ENCODE results near the gene TBC1D24.
"Not testable (repeated sequence)": the region's sequence is repeated elsewhere in the genome, so short reads cannot be mapped to it uniquely, and the experiment has no call there.

The TBC1D24 gene

DNA sequence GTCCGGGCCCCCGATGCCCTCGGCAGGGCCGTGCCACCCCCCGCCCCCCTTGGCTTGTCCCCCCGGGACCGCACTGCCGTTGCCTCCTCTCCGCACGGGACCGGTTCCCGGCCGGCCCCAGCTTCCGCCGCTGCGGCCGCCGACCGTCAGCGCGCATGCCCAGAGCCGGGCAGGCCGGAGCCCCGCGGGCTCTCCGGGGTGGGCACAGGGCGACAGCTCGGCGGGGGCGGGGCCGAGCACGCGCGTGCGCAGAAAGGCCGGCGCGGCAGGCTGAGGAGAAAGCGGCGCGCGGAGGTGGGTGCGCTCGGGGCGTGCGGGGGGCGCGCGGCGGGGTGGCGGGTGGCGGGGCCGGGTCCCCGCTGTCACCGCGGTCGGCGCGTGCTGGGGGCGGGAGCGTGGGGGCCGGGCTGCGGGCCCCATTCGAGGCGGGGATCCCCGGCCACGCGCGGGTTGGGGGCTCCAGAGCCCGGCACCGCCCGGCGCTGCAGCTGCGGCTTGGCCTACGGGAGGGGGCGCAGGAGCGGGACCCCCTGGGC lies at the start of gene TBC1D24:
Gene TBC1D24 (plus strand): TSS at position 251 of the 536 bp plus-strand sequence. CDS start 21,022 bp downstream, outside the sequence.
- peak; percentile 78 to 85 for DNase-seq

DNA sequence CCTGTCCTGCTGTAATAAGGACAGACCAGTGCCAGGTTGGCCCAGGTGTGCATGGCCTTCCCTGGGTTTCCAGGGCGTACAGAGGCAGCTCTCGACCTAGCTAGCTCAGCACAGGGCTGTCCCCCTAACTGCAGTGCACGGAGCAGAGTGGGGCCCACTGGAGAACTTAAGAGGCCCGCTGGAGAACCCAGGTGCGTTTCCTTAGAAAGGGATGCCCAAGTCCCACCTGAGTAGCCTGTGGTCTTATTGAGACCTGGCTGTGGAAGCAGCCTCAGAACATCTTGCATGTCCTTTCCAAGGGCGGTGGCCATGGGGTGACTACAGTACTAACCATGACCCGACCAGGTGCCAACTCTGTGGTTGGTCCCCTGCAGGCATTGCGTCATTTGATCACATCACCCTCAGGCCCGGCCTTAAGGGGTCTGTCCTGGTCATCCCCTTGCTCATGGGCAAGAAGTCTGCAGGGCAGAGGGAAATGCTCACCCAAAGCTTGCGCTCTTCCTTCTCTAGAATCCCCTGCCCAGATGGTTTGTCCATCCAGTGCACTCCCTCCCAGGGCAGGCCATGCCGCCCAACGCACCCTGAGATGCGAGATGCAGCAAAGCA lies 49.0 kb upstream of the TBC1D24 start:
- DNase-seq = no peak

DNA sequence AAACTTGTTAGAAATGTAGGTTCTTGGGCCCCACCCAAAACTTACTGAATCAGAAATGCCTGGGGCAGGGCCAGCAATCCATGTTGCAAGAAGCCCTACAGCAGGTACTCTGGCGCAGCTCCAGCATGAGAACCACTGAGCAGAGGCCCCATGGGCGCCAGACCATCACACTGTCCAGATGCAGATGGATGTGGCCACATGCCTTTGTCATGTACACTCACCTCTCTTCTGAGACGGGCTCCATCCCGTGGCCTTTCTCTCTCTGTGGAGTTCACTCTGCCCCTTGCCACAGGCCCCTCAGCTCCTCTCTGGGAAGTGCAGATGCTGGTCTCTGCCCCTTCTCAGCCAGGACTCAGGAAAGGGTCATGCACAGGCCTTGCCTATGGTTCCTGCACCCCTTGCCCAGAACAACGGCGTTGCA lies 48.0 kb upstream of the TBC1D24 start:
- no peak for DNase-seq

DNA sequence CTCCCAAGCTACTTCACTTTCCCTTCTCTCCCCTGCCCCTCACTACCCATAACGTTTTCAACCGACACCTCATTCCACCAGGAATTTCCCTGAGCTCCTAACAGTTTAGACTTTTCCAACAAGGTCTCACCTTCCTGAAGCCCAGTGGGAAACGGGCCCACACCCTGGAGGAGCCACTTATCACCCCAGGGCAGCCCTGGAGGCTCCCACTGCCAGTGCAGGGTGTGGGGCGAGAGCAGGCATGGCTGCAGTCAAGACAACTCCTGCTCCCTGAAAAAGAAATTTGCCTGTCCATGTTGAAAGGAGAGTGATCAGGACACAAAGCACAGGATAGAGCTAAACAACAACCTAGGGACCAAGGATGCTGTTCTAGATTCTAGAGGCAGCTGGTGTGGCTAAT lies 47.4 kb upstream of the TBC1D24 start:
- no peak for DNase-seq

DNA sequence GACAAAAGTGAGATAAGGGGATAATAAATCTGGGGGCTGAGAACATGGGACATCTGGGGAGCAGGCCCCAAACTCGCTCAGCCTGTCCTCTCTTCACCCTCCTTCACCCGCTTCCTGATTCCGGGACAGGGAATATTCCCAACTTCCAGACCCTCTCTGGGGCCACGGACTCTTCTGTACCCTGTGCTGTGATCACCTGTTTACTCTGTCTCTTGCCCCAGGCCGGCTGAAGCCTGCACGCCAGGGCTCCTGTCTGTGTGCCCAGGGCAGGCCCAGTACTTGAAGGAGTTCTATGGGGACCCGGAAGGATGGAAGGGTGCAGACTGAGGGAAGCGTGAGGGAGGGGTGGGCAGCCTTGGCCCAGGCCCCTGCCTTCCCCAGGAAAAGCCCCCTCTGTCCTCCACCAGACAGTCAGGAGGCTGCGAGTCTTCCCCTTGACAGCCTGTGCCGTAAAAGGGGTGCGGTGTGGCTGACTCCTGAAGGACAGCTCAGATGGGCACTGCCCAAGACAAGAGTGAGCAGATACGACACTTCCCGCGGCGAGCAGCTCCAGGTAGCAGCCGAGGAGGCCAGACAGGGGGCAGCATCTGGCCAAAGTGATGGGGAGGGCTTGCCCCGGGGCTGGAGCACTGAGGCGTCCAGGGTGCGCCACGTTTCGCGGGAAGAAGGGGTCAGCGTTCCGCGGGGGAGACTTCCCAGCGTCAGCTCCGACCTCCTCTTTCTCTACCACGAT lies 46.7 kb upstream of the TBC1D24 start:
- no peak for DNase-seq

DNA sequence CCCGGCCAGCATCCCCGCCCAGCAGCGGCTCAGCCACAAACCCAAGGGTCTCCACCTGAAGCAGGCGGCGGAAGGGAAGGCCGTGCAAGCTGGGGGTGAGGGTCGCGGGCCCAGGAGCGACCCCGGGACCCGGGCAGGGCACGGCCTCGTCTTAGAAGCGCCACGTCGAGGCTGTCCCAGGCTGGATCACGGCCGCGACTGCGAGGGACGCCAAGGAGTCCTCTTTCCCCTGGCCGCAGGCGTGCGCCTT lies 46.2 kb upstream of the TBC1D24 start:
- DNase-seq = no peak

DNA sequence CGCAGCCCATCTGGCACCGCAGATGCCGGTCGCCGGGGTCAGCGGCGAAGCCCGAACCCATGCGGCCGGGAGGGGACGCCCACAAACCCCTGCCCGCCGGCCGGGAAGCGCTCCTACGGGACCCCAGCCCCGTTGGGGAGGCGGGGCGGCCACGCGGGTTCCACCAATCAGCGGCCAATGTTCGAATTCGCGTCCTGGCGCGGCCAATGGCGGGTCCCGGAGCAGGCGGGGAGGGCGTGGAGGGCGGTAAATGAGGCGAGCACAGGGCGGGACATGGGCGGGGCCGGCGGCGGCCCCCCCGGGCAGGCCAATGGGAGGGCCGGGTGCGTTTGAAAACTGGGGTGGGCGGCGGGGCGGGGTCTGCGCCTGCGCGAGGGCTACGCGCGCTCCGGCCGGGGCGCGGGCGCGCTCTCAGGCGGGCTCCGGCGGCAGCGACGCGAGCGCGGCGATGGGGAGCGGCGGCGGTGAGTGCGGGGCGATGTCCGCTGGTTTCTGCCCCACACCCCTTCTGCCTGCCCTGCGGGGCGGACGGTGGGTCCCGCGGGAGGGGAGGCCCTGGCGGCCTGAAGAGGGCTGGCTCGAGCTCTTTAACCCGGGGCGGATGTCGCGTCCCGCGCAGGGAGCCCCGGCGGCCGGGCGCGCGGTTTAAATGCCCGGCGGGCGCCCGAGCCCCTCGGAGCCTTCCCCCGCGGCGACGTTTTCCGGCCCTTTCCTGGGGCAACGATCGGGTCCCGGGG lies 45.7 kb upstream of the TBC1D24 start, which contains the start of gene CCNF:
Gene CCNF (plus strand): TSS at position 414 of the 737 bp plus-strand sequence. CDS start 35 bp downstream, at position 449.
- DNase-seq = peak; percentile 95 to 97

DNA sequence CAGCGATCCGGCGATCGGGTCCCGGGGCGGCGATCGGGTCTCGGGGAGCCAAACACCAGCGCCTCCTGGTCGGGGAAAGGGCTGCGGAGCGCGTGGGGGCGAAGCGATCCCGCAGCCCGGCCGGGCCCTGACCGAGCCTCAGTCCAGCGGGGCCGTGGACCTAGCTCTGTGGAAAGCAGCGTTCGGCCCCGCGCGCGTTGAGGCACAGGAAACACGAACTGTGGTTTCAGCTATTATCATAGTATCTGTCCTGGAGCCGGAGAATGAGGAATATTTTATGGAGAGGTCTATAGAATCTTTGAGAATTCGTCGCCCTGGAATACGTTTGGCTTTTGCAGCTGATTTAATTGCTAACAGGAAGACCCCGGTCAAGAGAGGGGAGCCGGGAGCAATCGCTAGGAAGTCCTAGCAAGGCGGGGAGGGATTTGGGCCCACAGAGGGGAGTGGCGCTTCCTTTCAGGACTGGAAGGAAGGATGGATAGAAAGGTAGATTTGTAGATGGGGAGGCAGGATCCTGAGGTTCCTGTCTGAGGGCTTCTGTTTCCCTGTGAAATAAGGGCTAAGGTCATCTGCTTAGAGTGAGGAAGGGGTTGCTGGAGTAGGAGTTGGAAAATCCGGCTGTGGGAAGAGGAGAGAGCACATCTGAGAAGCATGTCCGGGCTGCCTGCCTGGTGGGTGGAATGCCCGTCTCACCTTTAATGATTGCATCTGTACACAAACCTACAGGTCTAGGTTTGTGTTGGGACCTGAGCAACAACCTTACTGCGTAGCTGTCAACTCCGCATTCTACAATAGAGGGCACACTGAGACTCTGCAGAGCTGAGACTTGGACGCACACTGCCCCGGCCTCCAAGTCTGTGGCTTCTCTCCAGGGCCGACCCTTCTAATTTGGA lies 44.9 kb upstream of the TBC1D24 start:
- DNase-seq = no peak

DNA sequence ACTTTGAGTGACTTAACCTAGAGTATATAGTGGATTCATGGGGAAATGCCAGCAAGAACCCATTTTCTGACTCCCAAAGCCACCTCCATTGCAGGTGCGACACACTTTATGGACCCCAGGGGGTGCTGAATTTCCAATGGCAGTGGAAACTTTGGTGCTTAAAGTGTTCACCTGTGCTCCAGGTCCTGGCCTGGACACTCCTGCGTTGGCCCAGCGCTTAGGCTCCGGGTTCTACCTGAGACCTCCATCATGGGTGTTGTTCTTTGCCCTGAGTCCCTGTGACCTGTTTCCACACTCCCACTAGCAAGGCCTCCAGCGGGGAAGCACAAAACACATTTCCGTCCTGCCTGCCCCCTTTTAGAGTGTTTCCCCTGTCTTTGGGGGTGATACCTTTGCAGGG lies 42.6 kb upstream of the TBC1D24 start:
- no peak for DNase-seq

DNA sequence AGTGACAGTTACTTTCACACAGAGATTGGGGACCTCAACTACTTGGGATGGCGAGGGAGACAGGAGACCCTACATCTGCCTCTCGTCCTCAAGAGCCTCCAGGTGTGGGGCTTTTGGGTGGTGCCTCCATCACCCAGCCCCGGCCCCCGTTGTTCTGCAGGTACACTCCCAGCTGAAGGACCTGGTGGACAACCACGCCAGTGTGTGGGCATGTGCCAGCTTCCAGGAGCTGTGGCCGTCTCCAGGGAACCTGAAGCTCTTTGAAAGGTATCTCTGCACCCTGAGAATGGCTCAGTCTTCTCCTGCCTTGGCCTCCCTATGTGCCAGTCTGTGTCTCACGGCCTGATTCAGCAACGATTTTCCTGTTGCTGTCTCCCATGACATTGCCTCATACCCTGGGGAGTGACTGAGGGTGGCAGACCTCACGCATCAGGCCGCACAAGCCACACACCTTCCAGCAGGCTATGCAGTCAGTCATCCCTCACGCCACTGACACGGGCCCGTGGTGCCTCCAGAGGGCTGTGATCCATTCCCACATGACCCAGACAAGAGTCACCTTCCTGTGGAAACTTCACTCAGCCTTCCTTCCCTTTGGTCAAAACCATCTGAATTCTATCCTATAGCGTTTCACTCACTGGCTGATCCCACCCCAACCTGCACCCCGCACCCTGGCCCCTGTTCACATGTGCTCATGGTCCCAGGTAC lies 42.0 kb upstream of the TBC1D24 start:
- no peak for DNase-seq

DNA sequence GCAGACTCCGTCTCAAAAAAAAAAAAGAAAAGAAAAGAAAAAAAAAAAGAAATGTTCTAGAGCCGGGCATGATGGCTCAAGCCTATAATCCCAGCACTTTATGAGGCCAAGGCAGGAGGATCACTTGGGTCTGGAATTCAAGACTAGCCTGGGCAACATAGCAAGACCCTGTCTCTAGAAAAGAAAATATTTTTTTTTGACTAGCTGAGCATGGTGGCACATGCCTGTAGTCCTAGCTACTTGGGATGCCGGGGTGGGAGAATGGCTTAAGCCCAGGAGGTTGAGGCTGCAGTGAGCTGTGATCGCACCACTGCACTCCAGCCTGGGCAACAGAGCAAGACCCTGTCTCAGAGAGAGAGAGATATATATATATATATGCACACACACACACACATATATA lies 39.7 kb upstream of the TBC1D24 start:
- not testable (repeated sequence) for DNase-seq

DNA sequence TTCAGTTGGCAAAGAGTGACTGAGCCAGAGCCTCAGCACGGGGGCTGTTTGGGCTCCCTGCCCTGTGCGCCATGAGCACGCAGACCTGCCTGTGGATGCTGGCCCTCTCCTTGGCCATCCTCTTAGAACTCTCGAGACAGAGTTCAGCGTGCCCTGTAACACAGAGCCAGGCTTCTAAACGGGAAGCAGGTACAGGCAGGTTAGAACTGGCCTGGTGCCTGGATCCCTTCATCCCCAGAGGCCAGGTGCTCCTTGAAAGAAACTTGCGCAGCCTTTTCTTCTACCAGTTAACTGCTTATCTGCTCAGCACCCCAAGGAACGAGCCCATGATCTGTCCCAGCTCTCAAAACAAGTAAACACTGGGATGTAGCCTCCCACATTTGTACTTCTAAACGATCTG lies 38.8 kb upstream of the TBC1D24 start:
- no peak for DNase-seq

DNA sequence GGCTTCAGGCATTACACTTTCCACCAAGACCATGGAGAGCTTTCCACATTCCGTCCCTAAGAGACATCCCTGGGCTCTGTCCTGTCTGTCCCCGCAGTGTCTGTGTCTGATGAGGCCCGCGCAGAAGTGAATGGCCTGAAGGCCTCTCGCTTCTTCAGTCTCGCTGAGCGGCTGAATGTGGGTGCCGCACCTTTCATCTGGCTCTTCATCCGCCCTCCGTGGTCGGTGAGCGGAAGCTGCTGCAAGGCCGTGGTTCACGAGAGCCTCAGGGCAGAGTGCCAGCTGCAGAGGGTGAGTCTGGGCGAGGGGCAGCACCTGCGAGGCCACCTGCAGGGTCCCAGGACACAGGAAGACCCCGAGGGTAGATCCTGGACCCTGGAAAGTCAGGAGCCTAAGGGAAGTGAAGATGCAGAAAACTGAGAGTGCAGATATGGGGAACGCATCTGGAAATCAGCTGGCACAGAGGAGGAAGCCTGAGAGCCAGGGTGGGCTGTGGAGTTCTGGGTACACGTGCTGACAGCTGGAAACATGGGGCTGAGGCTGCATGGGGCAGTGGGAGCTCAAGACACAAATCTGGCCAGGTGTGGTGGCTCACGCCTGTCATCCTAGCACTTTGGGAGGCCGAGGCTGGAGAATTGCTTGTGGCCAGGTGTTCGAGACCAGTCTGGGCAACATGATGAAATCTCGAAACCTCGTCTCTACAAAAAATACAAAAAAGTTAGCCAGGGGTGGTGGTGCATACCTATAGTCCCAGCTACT lies 37.7 kb upstream of the TBC1D24 start:
- DNase-seq = no peak

DNA sequence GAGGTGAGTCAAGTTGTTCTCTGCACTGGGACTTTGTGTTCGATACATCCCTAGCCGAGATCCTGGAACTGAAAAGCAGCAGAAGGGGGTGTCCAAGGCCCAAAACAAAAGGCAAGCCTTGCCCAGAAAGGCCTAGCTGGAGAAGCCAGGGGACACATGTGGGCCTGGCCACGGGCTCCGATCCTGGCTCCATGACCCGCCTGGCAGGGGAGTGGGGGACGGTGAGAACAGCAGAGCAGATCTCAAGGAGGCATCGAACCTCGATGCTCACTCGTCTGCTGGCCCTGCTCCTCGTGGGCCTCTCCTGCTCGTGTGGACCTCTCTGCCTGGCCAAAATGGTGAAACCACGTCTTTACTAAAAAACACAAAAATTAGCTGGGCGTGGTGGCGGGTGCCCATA lies 36.8 kb upstream of the TBC1D24 start:
- DNase-seq = no peak

DNA sequence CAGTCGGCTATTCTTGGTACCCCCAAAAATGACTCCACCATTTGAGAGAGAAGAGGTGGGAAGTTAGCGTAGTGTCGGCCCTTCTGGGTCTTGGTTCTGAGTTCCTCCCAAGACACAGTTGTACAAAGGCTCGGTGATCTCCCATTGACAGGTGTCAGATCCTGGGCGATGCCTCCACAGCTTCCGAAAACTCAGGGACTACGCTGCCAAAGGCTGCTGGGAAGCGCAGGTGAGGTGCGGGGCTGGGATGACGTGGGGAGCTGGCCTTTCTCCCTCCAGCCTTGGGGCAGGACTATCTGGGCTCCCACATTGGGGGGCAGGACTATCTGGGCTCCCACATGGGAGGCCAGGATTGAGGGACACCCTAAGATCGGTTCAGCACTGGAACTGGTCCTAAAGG lies 35.3 kb upstream of the TBC1D24 start:
- no peak for DNase-seq

DNA sequence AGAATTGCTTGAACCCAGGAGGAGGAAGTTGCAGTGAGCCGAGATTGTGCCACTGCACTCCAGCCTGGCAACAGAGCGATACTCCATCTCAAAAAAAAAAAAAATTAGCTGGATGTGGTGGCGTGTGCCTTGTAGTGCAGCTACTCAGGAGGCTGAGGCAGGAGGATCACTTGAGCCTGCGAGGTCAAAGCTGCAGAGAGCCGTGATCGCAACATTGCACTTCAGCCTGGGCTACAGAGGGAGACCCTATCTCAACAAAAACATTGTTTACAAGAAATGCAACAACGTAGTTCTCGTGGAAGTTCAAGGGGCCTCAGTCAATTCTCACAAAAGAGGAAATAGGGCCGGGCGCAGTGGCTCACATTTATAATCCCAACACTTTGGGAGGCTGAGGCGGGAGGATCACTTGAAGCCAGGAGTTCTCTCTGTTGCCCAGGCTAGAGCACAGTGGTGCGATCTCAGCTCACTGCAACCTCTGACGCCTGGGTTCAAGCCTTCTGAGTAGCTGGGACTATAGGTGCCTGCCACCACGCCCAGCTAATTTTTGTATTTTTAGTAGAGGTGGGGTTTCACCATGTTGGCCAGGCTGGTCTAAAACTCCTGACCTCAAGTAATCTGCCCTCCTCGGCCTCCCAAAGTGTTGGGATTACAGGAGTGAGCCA lies 33.7 kb upstream of the TBC1D24 start:
- not testable (repeated sequence) for DNase-seq

DNA sequence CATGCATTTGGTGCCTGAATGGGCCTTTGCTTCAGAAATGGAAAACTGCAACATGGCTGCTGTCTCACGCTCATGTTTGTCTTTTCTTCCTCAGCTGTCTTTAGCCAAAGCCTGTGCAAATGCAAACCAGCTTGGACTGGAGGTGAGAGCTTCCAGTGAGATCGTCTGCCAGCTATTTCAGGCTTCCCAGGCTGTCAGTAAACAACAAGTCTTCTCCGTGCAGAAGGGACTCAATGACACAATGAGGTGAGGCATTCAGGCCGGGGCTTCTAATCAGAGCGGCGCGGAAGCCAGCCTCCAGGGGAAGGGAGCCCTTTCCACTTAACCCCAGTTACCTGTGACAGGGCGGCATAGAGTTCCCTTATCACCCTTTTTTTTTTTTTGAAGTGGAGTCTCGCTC lies 31.4 kb upstream of the TBC1D24 start:
- DNase-seq = no peak

DNA sequence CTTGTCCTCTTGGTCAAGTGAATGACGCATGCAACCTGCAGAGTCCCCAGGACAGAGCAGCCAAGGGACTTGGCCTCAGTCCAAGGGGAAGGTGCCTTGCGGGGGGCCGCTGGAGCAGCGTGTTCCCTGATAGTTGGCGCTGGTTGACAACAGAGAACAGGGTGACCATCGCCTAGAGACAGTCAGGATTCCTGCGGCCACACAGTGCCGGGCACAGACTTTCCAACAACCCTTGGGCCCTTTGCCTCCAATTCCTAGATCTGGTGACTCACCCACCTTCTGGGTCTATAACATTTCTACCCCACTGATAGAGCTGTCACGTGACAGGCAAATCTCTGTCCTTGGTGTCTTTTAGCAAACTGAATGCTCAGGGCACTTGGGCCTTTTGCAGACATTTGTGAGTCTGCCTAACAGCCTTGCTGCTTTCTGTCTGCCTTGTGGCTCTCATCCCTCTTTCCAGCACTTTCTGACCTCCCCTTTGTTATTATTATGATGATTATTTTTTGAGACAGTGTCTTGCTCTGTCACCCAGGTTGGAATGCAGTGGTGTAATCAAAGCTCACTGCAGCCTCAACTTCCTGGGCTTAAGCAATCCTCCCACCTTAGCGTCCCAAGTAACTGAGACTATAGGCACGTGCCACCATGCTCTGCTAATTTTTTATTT lies 26.9 kb upstream of the TBC1D24 start:
- DNase-seq = no peak

DNA sequence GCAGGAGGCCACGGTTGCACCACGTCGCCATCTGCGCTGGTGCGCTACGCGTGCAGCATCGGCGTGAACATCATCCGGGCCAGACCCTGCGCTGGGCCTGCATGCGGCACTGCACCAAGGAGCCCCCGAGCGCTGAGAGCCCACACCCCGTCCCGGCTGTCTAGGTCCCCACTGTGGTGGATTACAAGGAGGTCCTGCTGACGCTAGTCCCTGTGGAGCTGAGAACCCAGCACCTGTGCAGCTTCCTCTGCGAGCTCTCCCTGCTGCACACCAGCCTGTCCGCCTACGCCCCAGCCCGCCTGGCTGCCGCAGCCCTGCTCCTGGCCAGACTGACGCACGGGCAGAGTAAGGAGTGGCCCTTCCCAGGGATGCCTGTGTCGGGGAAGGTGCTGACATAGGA lies 25.8 kb upstream of the TBC1D24 start:
- no peak for DNase-seq

DNA sequence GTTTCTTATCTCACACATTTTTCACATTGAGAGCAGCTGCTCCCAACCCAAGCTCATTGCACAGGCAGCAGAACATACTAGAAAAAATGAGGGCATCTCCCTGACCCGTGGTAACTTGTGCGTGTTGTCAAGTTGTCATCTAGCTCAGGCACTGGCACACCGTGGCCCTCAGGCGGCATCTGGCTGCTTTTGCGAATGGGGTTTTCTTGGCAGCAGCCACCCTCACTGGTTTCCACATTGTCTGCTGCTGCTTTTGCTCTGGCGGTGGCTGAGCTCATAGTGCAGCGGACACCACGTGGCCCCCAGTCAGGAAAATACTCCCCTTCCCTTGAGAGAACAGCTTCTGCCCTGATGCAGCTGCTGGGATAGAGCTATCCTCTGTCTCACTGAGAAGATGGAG lies 24.4 kb upstream of the TBC1D24 start:
- DNase-seq = no peak

All from stimulated activated CD4-positive, alpha-beta T cell treated with anti-CD3 and anti-CD28 coated beads, Interleukin-2, amount 100 ng/mL, for 48 hours (primary cell).